Aortic smooth muscle cell (primary cell): ENCODE results near the gene CEP170B. TPM values are rescaled to one million over a fixed set of nuclear protein-coding genes. Genes with fewer than 3 reads are reported as not detected.

ENCODE experiments used
- total RNA-seq: library from RNA; depleted of rRNA; stranded (reverse); fragments of >200 nt; gene quantifications from 2 replicates; pipeline ENCODE4 v1.2.3, GENCODE V29; 2014

CEP170B gene
- total RNA-seq = 12.1 and 14.9 TPM in 2 replicates

GRCh38 chr14:104865081-104865630 is at the start of gene CEP170B:
TSS of gene CEP170B (plus strand) at chr14:104865268. CDS start at chr14:104868451, 3,183 bp downstream.

GRCh38 chr14:104924421-104925213 is 59.5 kb downstream of the CEP170B start, which contains the start of gene PLD4:
TSS of gene PLD4 (plus strand) at chr14:104924879. CDS start at chr14:104927141, 2,262 bp downstream.

Other genes with a start within 250 kb of the CEP170B start
- 56.7 and 84.3 TPM in 2 replicates for gene INF2, start 175.7 kb upstream of the CEP170B start, total RNA-seq
- 5.5 and 6.0 TPM in 2 replicates for gene ADSS1, start 141.0 kb upstream of the CEP170B start, total RNA-seq
- gene SIVA1, start 112.1 kb upstream of the CEP170B start, total RNA-seq = 74.5 and 101 TPM in 2 replicates
- gene AKT1, start 69.5 kb upstream of the CEP170B start, total RNA-seq = 214 and 250 TPM in 2 replicates
- 2.9 and 3.6 TPM in 2 replicates for gene ZBTB42, start 64.2 kb upstream of the CEP170B start, total RNA-seq
- gene PLD4, start 59.6 kb downstream of the CEP170B start, total RNA-seq = 0.12 and 0.13 TPM in 2 replicates
- gene AHNAK2, start 113.1 kb downstream of the CEP170B start, total RNA-seq = 36.7 and 56.5 TPM in 2 replicates
- 8.8 and 11.1 TPM in 2 replicates for gene CLBA1, start 120.5 kb downstream of the CEP170B start, total RNA-seq
- gene CDCA4, start 155.8 kb downstream of the CEP170B start, total RNA-seq = 15.2 and 24.0 TPM in 2 replicates
- not detected in 2 replicates for gene GPR132, start 200.2 kb downstream of the CEP170B start, total RNA-seq